Measurements from ENCODE around the gene TP53. TPM values are rescaled to one million over a fixed set of nuclear protein-coding genes. Genes with fewer than 3 reads are reported as not detected.

The TP53 gene
- total and polyA plus RNA-seq, 9 of the 15 experiments (the other 6 are each of a cell fraction or from before 2014, with no cell fraction given): 2.8 to 14.0 (median 7.1) TPM

DNA sequence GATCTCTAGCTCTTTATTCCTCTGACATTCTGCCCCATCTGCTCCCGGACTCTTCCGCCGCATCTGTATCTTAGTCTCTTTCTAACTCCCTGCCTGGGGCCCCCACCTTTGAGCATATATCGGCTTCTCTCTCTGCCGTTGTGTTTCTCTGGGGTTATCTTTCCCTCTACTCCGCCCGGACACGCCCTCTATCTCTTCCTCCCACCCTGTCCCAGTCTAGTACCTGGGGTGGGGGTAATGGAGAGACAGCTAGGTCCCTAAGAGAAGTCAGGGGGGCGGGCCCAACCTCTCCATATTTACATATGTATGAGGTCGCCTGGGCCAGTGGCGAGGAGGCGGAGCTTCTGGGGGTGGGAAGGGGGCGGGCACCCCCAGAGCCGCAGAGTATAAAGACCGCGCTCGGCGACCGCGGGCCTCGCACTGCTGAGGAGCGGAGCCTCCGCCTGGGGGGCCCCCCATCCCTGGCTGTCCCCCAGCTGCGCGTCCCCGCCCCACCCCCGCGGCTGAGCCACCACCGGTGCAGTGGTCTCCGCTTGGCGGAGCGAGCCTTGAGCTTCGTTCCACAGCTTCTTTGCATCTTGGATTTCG is 36.7 kb downstream of the TP53 start, which contains the start of gene ATP1B2 (continued):
- TF ChIP-seq, protein P1, sequence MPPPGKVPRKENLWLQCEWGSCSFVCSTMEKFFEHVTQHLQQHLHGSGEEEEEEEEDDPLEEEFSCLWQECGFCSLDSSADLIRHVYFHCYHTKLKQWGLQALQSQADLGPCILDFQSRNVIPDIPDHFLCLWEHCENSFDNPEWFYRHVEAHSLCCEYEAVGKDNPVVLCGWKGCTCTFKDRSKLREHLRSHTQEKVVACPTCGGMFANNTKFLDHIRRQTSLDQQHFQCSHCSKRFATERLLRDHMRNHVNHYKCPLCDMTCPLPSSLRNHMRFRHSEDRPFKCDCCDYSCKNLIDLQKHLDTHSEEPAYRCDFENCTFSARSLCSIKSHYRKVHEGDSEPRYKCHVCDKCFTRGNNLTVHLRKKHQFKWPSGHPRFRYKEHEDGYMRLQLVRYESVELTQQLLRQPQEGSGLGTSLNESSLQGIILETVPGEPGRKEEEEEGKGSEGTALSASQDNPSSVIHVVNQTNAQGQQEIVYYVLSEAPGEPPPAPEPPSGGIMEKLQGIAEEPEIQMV (tag; conservative IDR thresholded peaks at IDR 0.05; ENCODE audit: low read depth): no peak
- TF ChIP-seq EGR1 (conservative IDR thresholded peaks at IDR 0.05) (peak; percentile 33; the same call in 1 of the 2 replicates), ZBTB7A (IDR thresholded peaks at IDR 0.05; ENCODE audit: borderline replicate concordance, control insufficient read depth, low read depth, low read length) (peak; percentile 63; the same call in 1 of the 2 replicates), EP400 (IDR thresholded peaks at IDR 0.05) (0 out of 2 replicates have a peak, but pooled peaks have one; percentile 11)

DNA sequence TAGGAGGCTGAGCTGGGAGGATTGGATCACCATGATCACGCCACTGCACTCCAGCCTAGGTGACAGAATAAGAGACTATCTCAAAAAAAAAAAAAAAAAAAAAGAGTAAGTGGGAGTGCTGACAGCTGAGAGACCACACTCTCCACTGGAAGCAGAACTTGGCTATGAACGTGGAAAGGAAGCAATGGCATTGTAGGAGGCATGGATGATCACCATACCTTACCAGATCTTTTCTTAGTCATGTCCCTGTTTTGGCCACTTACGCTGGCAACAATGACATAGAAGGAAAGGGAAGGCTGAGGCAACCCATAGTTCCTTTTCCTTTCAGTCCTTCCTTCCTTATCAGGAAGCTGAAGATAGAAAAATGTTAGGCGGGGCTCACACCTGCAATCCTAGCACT is 40.3 kb downstream of the TP53 start:
- no peak for FAIRE-seq
- Histone ChIP-seq H3K27ac (ENCODE audit: extremely low read depth, low read depth, low read length) (no peak overlapping the region; the same call in 2 of the 3 replicates), H3K4me3 (no peak overlapping the region), H3K79me2 (ENCODE audit: control insufficient read depth, insufficient read depth, low read length) (no peaks in the 10 kb centered on the region), H3K4me1 (replicated peaks in 1 of 2; ENCODE audit: control insufficient read depth in 2 of 2, insufficient read depth in 2 of 2, low read length in 2 of 2) (peaks cover 24 to 40% of the 10 kb centered on the region in 2 experiments; a peak in 4 of 5 replicates), H3K9me3 (replicated peaks; ENCODE audit: control insufficient read depth, insufficient read depth, low read depth, low read length) (no peaks in the 10 kb centered on the region), H3K9me1 (ENCODE audit: control insufficient read depth, insufficient read depth, low read length) (no peaks in the 10 kb centered on the region), H2AFZ (ENCODE audit: low read depth, low read length) (peak overlapping the region; percentile 61), H3K27me3 (ENCODE audit: control insufficient read depth in 2 of 2, insufficient read depth in 2 of 2, low read length in 2 of 2) (no peaks in the 10 kb centered on the region), H3K36me3 (ENCODE audit: control insufficient read depth, insufficient read depth, low read length) (no peaks in the 10 kb centered on the region), H3K4me2 (ENCODE audit: insufficient read depth, low read length) (no peak overlapping the region), H3K9ac (ENCODE audit: insufficient read depth in 1 of 2, low read depth in 2 of 2, low read length in 2 of 2) (no peak overlapping the region), H4K20me1 (replicated peaks; ENCODE audit: control insufficient read depth, insufficient read depth, low read length) (no peaks in the 10 kb centered on the region)
- CTCF ChIA-PET (ENCODE audit: low intra/inter-chr PET ratio): no interaction called here
- ATAC-seq: no peak
- BruUV-seq (replicated peaks): no TSS peak
- intact Hi-C loops (cut with micrococcal nuclease) (no loop called here), in situ Hi-C loops (cut with MboI) (no loop called here)
- POLR2A ChIA-PET: interaction anchor here (0.8 to 3.6 kb wide), 2 partner anchors 10 to 39 kb away, joined by 3 to 21 read pairs; partner anchors contain the start of gene TP53
- peak; percentile 85 for TF ChIP-seq ZNF384 (IDR thresholded peaks at IDR 0.05; ENCODE audit: low read depth, low read length)
- no peak for TF ChIP-seq NCOA1 (IDR thresholded peaks at IDR 0.05; ENCODE audit: low read depth)
- WGBS (ENCODE audit: insufficient coverage, low coverage, missing lambda C conversion rate): 36% methylated on average over 2 of the region's 4 CpGs
- DNase-seq (ENCODE audit: extremely low read depth in 1 of 4, low spot score in 3 of 4): no peak
